Mesenteric fat pad (tissue), 1 donor: ENCODE data around the gene MLLT10. TPM values are rescaled to one million over a fixed set of nuclear protein-coding genes. Genes with fewer than 3 reads are reported as not detected.

Source experiments
- DNase-seq: peaks from one replicate; pipeline ENCODE4 v3.0.0-alpha.2; 2020; ENCODE audit warnings: low spot score
- total RNA-seq: library from RNA; stranded (reverse); fragmentation: NEBNext Ultra II Directional; extraction: Animal tissue kit (Norgen Biotek cat#: 25700); gene quantifications from one replicate; pipeline ENCODE4 v1.2.1, GENCODE V29; 2021
- donor health status: DM: yes; HTN: yes; CAD: no.

MLLT10 gene
- total RNA-seq, 1 donor from 2014 or later: 42.1 TPM

DNA sequence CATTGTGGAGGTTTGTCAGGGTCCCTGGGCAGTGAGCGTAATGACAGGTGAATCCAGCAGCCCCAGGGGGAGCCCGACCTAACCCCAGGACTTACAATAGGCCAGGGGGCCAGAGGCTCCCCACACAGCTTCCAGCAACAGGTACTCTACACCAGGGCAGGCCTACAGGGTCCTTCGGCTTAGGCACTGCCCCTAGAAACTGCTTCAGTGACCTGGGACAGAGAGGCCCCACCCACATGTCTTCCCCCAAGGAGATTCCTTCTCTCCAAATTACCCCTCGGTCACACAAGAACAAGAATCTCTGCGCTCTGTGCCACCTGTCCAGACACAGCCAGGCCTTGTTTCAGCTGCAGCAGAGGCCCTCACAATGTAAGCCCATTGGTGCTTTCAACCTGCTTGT is 32.9 kb upstream of the MLLT10 start:
- DNase-seq: no peak

DNA sequence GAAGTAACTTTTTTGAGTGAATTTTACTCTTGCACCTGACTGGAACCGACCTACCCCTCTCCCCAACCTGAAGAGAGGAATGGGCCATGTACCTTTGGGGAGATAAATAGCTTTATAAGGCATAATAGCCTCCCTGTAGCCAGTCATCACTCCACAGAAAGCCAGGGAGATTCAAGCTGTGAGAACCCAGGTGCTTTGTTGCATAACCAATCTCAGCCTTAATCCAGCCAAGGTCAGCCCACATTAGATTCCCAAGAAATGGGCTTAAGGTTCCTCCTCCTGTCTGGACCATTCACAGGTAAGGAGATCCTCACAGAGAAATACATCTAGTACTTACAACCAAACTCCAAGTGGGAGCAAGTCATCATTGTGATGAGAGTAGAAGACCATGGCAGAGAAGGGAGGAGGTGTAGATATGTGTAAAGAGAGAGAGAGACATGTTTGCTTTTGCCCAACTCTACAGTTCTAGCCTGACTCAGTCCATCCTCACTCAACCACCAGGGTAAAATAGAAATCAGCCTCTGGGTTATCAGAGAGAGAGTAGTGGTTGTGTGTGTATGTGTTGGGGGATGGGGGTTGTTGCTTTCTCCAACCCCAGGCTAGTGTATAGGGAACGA is 32.2 kb upstream of the MLLT10 start:
- DNase-seq: no peak

DNA sequence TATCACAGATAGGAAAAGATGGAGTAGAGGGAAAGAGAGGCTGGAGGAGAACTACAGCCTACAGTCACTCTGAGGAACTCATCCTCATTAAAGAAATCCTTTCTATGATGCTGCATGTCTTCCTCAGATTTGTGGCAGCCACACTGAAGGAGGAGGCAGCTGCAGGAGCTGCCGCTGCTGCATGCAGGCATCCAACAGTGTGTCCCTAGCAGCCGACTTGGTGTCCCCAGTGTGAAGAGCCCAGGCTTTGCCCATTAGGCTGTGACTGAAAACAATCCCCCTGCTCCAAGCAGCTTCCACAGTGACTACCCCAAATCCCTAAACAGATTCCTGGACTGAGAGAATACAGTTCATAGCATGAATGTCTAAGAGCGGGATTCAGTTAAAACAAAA is 31.7 kb upstream of the MLLT10 start:
- no peak for DNase-seq

DNA sequence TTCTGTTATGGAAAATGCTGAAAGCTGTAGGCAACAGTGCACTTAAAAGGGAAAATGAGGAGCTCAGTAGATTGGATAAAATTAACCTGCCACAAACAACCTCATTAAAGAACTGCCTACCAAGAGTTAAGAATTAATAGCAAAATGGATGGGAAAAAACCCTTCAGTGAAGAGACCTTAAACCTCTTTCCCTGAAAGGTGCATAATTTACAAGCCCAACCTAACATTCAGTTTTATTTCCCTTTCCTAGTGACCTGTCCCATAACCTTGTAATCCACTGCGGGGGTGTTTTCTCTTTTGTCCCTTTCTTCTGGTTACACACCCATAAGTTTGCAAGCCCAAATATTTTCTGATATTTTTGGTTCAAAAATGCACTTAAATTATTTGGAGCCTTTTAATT is 30.5 kb upstream of the MLLT10 start:
- no peak for DNase-seq

DNA sequence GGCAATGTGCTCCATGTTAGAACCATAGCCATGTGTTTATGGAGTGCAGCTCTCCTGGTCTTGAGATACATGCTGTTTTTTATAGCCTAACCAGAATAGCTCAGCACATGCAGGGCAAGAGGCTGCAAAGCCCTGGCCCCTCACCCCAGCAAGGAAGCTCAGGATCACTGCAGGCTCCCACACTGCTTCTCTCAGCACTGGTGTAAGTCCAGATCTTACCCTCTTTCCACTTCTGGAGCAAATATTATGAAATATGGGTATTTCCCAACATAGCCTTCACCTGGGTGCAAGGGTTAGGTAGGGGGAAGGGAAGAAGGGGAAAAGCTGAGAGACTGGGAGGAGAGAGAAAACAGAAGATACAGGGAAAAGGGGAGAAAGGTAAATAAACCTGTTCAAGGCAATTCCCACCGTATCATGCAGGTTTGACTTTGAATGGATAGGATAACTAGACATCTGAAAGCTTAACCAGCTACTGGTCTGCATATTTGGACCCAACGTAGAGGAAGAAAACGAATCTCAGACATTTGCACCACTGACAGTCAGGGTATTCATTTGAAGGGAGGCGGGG is 28.2 kb upstream of the MLLT10 start:
- DNase-seq: no peak

DNA sequence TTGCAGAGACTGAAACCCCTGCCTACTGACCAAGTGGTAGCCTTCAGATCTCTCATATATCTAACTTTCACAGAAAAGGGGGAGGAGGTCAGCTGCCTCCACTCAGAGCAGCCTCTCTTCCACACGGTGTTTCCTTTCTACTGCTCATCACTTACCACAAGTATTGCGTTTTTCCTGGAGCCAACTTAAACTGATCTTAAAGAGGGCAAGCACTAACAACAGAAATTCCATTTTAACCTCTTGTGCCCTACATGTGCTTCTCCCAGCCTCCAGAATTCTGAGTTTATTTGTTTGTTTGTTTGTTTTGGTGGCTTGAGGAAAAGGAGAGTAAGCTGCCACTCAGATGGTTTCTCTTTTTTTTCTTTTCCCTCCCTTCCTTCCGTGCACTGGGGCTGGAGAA is 27.7 kb upstream of the MLLT10 start:
- DNase-seq: no peak

DNA sequence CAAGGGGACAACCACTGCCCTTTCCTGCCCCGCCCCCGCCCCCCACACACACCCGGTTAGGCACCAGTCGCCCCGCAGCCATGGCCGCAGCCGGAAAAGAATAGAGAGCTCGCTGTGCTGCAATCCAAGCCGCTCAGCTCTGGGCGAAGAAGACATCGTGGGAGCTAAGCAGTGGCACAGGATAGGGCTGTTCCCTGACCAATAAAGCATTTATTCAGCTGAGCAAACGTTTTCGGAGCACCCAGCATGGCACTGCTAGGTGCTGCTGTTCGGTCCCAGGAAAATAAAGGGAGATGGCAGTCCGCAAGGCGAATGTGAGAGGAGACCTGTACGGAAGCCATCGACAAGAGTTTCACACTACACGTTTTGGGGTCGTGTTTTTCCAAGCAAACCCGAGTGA is 26.9 kb upstream of the MLLT10 start:
- DNase-seq: no peak

DNA sequence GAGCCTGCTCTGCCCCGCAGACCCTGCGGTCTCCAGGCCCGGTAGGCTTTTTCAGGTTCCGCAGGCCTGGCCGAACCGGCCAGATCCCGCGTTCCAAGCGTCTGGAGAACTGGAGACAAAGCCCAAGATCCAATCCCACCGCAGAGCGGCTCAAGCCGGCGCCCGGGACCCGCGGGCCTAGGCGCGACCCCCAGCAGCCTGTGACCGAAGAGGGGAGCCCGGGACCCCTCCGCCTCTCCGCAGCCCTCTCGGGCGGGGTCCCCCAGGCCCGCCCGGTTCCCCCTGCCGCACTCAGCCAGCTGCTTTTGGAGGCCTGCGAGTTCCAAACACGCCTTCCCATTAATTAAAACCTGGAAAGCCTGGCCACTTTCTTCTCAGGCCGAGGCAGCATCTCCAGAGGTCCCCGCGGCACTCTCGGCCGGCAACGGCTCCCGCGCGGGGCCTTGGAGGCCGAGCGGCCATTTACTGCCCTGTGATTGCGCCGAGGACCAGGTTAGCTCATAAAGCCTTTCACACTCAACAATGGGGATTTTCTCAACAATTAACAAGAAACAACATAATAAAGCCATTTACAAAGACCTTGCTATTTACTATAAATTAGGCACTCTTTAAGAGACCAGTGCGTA is 25.2 kb upstream of the MLLT10 start:
- no peak for DNase-seq

DNA sequence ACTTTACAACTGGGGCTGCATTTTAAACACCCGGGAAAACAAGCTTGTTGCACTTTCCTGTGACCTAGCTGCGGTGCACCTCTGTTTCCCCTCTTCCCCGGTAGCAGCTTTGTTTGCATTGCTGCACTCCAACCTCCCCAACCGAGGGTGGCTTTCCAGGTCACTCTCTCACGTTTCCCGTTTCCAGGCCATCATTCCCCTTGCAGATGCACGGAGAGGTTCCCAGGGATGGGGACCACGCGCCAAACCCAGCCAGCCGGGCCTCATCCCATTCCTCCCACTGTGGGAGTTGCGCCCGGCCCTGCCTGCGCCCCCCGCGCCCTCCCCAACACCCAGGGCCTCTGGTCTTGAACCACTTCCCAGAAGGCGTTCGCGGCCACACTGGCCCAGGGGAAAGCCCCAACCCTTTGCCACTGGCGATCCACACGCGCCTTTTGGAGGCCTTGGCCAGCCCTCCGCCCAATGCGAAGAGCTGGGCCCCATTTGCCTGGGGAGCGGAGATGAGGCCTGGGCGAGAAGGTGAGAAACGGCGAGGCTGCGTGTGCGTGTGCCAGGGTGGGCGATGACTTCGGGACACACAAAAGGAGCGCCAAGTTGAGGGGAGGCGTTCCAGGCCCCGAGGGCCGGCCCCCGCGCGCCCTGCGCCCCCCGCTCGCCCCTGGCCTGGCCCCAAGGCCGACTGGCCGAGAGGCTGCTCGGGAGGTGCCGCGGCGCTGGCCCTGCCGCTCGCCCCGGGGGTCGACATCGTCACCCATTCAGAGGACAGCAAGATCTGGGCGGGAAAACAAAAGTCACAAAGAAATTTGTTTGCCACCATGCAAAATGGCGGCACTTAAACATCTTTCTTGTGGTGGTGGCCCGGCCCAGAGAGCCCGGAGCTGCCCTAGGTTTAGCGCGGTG is 24.4 kb upstream of the MLLT10 start:
- no peak for DNase-seq

DNA sequence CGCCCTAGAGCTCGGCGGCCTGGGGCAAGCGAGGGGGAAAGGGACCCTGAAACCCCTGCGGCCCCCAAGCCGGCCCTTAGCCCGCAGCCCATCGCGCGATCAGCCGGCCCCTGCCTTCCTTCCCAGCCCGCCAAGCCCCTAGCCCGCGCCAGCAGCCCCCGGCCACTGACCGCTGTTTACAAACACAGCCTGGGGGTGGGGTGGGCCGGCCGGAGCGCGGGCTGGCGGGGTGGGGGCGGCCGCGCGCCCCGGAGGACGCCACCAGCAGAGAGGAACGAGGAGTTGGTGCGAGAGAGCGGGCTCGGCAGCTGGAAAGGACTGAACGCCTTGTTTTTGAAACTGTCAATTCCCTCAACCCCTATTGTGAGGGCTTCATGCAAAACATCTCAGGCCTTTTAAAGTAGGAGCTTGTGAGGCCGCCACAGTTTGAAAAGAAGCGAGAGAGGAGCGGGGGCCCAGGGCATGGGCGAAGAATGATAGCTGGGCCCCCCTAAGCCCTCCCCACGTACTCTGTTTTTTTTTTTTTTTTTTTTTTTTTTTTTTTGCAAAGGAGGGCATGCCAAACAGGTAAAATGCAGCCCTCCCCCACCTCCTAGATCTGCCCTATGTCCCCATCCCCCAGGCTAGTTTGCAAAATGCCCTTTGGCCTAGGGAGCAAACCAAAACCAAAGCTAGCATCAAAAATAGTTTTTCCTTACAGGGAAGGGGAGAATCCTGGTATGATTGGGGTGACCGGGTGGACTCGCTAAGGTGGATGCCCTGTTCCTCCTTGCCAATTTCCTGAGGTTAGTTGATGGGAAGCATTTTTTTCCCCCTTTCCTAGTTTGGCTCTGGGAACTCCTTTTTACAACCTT is 23.6 kb upstream of the MLLT10 start:
- DNase-seq: no peak

DNA sequence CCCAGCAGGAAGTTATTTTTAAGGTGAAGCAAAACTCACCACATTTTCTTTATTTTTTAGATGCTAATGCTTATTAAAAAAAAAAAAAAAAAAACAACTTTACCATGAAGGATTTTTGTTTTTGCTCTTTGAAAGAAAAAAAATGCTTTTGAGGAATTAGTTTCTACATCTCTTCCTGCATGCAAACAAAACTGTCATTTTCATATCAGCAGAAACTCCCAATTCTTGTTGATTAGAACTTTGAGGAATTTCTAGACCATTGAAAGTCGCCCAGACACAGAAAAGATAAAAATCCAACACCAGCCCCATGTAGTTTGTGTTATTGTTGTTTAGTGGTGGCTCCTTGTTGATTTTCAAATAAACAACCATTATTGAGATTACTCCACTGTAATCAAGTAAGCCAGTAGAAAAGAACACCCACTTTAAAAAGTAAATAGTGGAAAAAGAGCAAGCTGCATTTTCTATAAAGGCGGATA is 22.9 kb upstream of the MLLT10 start:
- no peak for DNase-seq

DNA sequence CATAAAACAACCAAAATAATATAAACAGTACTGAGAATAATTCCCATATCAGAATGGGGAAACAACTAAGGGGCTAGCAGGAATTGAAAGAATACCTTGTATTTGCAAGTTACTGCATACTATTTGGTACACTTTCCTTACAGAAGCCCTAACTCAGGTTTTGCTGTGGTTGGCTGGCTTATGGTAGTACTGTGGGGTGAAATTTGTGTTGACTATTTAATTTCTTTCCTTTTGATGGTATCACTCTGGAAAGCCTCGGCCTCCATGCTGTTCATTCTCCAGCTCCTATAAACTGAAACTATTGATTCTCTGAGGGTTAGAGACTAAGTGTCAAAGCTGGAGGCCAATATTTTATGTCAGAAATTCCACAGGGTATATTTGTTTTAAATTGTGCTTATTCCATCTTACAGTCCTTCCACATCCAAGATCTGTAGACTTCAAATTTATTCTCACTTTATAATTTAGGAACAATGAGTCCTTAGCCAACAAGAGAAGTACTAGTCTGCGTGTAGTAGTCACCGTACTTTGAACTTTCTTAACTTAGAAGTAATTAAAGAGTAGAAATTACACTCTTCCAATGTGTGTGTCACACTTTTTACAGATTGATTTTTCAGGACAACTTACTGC is 22.0 kb upstream of the MLLT10 start:
- DNase-seq: no peak

DNA sequence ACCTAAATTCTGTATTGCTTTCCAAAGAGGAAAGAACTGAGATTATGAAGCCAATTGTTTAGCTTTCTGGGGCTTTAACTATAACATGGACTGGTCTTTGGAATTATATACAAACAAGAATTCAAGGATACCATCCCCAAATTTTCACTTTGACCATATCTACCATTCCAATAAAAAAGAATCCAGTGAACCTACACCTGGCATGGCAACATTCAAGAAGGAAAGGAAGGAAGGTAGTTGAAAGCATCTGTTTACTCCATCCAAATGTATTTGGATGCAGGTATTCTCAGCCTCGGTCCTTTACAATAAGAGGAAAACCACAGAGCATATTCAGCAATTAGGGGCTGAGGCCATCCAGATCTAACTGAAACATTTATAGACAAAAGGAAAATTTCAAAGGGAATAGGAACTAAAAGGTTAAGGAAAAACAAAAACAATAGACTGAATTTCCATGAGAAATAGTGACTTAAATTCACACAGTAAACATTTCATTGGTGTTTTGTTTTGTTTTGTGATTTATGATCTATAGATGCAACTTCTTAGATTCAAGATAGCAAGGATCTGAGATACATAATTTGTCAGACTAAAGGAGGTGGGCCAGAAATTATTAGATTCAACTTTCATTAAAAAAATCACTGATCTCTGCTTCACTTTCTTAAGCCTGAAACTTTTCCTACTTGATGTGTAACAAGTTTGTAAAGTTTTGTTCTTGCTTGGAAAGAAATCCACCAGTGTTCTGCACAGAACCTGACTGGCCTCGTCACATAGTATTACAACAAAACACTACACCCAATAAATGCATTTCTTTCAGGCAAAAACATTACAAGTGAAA is 21.2 kb upstream of the MLLT10 start:
- no peak for DNase-seq

DNA sequence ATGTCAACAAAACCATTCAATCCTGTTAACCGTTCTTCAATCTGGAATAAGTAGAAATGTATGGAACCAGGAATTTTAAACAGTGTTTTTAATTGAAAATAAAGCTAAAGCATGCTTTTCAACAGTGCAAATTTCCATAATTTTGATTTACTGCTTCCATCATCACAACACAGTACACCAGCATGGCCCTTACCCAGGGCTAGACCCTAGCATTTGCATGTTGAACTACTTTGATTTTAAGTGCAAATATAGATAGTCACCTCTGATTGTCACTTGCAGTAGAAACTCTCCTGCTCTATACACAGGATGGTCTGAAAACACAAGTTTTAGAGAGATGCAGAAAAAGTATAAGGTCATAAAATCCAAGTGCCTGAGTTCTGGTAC is 20.6 kb upstream of the MLLT10 start:
- no peak for DNase-seq

DNA sequence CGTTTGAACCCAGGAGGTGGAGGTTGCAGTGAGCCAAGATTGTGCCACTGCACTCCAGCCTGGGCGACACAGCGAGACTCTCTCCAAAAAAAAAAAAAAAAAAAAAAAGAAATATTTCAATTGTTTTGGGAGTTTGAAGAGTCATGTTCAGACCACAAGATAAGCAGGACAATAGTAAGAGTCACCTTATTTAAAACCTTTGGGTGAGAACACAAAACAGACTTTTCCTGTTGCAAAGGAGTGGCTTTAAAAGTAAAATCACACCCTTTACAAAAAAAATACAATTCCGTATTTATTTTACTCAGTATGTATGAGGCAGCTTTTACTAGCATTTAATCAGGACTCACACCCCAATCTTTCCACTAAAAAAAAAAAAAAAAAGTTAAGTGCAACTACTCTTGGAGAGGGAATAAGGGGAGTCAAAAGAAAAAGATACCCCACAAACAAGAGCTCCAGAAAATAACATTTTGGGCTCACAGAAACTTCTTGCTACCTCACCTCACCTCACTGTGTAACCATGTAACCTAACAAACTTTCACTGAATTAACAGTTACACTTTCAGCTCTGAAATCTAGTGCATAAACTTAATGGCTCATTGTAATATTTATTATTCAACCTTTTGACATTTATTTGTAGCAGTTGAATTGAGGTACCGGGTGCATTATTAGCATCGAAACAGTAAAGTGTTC is 19.8 kb upstream of the MLLT10 start:
- no peak for DNase-seq

DNA sequence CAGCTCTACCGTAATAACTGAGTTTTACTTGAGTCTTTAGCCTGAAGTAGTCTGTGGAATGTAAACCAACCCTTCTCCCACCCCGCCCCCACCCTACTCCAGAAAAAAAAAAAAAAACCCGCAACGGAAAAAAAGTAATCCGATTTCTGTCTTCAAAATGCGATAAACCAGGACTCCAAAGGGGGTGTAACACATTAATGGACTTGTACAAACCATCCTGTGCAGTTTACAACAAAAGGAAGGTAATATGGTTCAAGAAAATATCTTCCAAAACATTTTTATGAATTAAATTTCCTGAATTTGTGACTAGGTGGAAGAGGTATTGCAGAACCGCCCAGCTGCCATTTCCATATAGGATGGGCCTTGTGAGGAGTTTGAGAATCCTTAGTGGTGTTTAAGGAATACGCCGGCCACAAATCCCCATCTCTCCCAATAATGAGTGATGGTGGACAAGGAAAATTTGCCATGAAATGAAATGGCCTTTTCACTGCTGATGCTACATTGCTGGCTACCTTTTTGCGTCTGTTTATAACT is 19.1 kb upstream of the MLLT10 start:
- no peak for DNase-seq

DNA sequence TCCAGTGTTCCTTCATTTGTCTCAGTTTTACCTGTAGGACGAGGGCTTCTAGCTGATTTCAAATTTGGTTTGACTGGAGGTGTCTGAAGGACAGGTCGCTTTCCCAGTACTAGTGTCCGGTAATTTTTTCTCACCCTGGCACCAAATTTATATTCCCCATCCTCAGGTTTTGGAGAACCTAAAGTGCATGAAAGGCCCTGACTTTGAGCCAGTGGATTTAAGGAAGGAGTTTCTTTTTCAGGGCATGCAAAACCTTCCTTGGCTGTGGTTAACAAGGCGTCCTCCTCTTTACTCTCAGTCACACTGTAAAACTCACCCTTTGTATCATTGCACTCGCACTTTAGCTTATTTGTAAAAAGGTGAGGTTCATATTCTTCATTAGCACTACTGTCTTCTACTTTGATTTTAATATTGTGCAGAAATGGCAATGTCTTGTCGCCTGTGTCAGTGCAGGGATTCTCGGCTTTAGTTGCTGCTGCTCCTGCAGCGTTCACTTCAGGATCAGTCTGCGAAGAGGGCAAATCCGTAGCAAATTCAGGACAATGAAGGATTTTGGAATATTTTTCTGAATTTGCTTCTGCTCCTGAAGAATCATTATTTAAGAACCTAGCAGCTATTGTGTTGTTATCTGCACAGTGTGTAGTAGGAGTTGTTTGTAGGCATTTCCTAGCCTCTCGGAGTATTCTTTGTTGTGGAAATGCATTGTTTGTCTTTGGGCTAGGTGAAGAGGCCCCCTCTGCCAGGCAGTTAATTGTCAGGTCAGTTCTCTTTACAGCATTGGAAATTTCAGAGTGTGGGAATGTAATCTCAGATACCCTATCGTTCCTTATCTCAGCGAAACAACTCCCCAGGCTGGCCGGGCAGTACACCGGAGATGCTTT is 18.4 kb upstream of the MLLT10 start:
- no peak for DNase-seq
